ENCODE measurements around the gene MEG3. TPM values are rescaled to one million over a fixed set of nuclear protein-coding genes. Genes with fewer than 3 reads are reported as not detected.

Gene MEG3
- total RNA-seq, 4 donors from 2014 or later = 34.1 to 265 (median 119) TPM

DNA sequence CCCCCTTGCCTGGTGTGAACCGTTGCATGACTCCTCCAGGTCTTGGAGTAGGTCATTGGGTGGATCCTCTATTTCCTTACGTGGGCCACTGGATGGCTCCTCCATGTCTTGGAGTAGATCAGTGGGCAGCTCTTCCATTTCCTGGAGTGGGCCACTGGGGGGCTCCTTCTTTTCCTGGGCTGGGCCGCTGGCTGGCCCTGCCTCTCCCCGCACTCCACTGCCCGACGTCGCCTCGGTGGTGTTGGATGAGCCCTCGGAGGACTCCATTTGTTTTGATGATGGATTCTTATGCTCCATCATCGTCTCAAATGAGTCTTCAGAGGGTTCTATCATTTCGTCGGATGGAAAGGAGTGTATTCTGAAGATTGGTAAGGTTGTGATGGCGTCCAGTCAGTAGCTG is 58.5 kb downstream of the MEG3 start:
- intact Hi-C loops (cut with DNase I; ENCODE audit: low total_unique reads) = no loop called here
- Histone ChIP-seq H3K36me3 (no peaks in the 10 kb centered on the region), H3K27me3 (no peaks in the 10 kb centered on the region), H3K4me3 (no peak overlapping the region), H3K27ac (no peak overlapping the region), H3K4me1 (no peaks in the 10 kb centered on the region), H3K9me3 (no peaks in the 10 kb centered on the region)
- no peak for TF ChIP-seq POLR2A (IDR thresholded peaks at IDR 0.05)
- TF ChIP-seq, protein P1, sequence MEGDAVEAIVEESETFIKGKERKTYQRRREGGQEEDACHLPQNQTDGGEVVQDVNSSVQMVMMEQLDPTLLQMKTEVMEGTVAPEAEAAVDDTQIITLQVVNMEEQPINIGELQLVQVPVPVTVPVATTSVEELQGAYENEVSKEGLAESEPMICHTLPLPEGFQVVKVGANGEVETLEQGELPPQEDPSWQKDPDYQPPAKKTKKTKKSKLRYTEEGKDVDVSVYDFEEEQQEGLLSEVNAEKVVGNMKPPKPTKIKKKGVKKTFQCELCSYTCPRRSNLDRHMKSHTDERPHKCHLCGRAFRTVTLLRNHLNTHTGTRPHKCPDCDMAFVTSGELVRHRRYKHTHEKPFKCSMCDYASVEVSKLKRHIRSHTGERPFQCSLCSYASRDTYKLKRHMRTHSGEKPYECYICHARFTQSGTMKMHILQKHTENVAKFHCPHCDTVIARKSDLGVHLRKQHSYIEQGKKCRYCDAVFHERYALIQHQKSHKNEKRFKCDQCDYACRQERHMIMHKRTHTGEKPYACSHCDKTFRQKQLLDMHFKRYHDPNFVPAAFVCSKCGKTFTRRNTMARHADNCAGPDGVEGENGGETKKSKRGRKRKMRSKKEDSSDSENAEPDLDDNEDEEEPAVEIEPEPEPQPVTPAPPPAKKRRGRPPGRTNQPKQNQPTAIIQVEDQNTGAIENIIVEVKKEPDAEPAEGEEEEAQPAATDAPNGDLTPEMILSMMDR (IDR thresholded peaks at IDR 0.05) = no peak
- DNase-seq = no peak

- intact Hi-C loops (cut with DNase I; ENCODE audit: low total_unique reads) = no loop called here
- H3K4me1 ChIP-seq = no peaks in the 10 kb centered on the region
Measured at GRCh38 chr14:100885196-100885595, 59.3 kb downstream of the MEG3 start.

DNA sequence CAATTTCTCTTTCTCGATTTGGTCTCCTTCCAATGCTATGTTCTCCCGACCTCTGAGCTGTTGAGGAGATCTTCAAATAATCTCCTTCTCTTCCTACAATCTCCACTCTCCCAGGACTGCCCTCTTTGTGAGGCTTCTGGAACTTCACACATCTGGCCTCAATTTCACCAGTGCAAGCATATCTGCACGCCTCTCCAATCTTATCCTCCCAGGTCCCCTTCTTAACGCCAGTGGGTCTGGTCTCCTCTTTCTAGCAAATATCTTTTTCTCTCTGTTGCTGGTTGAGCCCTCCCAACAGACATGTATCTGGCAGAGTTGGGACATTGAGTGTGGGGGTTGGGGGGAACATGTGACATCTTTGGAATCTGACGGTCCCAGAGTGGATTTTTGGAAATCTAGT is 59.7 kb downstream of the MEG3 start:
- no peak overlapping the region for H3K4me3 ChIP-seq
- no peaks in the 10 kb centered on the region for H3K9me3 ChIP-seq
- H3K27me3 ChIP-seq = no peaks in the 10 kb centered on the region
- H3K27ac ChIP-seq = no peak overlapping the region
- H3K36me3 ChIP-seq = no peaks in the 10 kb centered on the region
- no peaks in the 10 kb centered on the region for H3K4me1 ChIP-seq
- TF ChIP-seq, protein P1 (IDR thresholded peaks at IDR 0.05) = no peak
- TF ChIP-seq POLR2A (IDR thresholded peaks at IDR 0.05) = no peak
- DNase-seq = no peak
- intact Hi-C loops (cut with DNase I; ENCODE audit: low total_unique reads) = no loop called here

More at GRCh38 chr14:100885196-100885595, 59.3 kb downstream of the MEG3 start:
- no peaks in the 10 kb centered on the region for H3K36me3 ChIP-seq
- H3K4me3 ChIP-seq = no peak overlapping the region
- TF ChIP-seq, protein P1 (IDR thresholded peaks at IDR 0.05) = no peak
- TF ChIP-seq POLR2A (IDR thresholded peaks at IDR 0.05) = no peak
- no peaks in the 10 kb centered on the region for H3K9me3 ChIP-seq
- no peaks in the 10 kb centered on the region for H3K27me3 ChIP-seq
- no peak overlapping the region for H3K27ac ChIP-seq
- no peak for DNase-seq

DNA sequence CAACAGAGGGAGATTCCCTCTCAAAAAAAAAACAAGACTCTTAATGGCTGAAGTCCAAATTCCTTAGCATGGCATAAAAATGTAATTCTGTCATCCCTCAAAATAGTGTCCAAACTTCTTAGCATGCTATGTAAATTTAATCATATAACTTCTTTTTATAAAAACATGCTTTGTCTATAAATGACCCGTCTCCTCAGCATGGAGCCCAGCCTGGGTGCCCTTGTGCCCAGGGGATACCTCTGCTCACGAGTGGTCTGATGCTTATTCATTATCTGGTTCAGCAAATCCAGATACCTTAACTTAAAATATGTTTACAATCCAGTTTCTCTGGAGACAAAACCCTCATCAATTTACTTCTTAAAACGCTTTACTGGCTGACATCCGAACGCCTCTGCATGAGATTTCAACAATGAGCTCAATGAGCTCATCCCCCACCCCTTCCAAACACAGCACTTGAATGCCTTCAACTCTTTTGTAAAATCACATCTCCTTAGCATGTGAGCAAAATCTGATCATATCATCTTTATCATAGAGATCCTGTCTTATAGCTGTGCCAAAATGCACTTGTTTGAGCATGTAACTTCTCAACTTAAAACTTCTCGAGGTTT is 61.9 kb downstream of the MEG3 start:
- intact Hi-C loops (cut with DNase I; ENCODE audit: low total_unique reads) = no loop called here
- TF ChIP-seq, protein P1 (IDR thresholded peaks at IDR 0.05) = no peak
- no peak for TF ChIP-seq POLR2A (IDR thresholded peaks at IDR 0.05)
- DNase-seq = no peak
- H3K27ac ChIP-seq = peak overlapping the region; percentile 9 to 34
- no peak overlapping the region for H3K4me3 ChIP-seq
- H3K4me1 ChIP-seq = no peaks in the 10 kb centered on the region
- H3K9me3 ChIP-seq = no peaks in the 10 kb centered on the region
- H3K36me3 ChIP-seq = no peaks in the 10 kb centered on the region
- H3K27me3 ChIP-seq = no peaks in the 10 kb centered on the region

DNA sequence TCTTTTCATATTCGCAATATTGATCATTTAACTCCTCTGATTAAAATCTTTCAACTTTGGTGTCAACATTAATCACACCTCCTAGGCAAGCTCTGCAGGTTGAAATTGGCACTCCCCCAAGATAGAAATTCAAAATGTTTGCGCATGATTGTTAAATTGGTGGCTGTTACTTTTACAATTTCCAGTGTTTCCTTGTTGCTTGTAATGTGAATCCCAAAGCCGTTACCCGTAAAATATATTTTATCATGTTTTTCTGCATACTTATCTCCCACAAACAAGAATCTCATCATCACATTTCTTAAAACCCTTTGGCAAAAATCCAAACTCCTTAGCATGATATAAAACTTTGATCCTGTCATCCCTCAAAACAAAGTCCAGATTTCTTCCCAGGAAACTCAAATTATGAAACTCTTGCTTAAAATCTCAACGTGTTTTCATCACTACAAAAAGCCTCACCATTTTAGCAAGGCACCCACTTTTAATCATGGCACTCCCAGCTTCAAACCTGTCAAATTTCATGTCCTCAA is 62.9 kb downstream of the MEG3 start:
- H3K4me3 ChIP-seq = no peak overlapping the region
- peak overlapping the region; percentile 34 to 61 for H3K27ac ChIP-seq
- peak; percentile 4 to 10 for DNase-seq
- no peak for TF ChIP-seq POLR2A (IDR thresholded peaks at IDR 0.05)
- TF ChIP-seq, protein P1 (IDR thresholded peaks at IDR 0.05) = no peak
- H3K27me3 ChIP-seq = no peaks in the 10 kb centered on the region
- H3K9me3 ChIP-seq = no peaks in the 10 kb centered on the region
- intact Hi-C loops (cut with DNase I; ENCODE audit: low total_unique reads) = no loop called here
- H3K4me1 ChIP-seq = no peaks in the 10 kb centered on the region
- H3K36me3 ChIP-seq = no peaks in the 10 kb centered on the region
